Osteocyte (in vitro differentiated cells): ENCODE measurements around the gene PPP3CA. TPM values are rescaled to one million over a fixed set of nuclear protein-coding genes. Genes with fewer than 3 reads are reported as not detected.
"Not testable (repeated sequence)": the region's sequence is repeated elsewhere in the genome, so short reads cannot be mapped to it uniquely, and the experiment has no call there.

ENCODE experiments used
- DNase-seq: peaks from one replicate; pipeline ENCODE4 v3.0.0; 2021; ENCODE audit warnings: mixed read lengths; ENCODE audit not compliant: unreplicated experiment; ENCODE audit errors: extremely low spot score
- H3K27ac Mint-ChIP-seq: one replicate; pipeline ENCODE4 v1.8.0; 2021; ENCODE audit warnings: mild to moderate bottlenecking, mixed read lengths; ENCODE audit not compliant: unreplicated experiment
- H3K27me3 Mint-ChIP-seq: one replicate; pipeline ENCODE4 v1.8.0; 2021; ENCODE audit warnings: mixed read lengths; ENCODE audit not compliant: unreplicated experiment
- H3K36me3 Mint-ChIP-seq: one replicate; pipeline ENCODE4 v1.8.0; 2021; ENCODE audit warnings: mixed read lengths; ENCODE audit not compliant: unreplicated experiment
- H3K4me1 Mint-ChIP-seq: one replicate; pipeline ENCODE4 v1.8.0; 2021; ENCODE audit warnings: mixed read lengths; ENCODE audit not compliant: unreplicated experiment
- H3K4me3 Mint-ChIP-seq: one replicate; pipeline ENCODE4 v1.8.0; 2021; ENCODE audit warnings: mild to moderate bottlenecking, moderate library complexity, mixed read lengths; ENCODE audit not compliant: unreplicated experiment
- H3K9me3 Mint-ChIP-seq: one replicate; pipeline ENCODE4 v1.8.0; 2021; ENCODE audit warnings: mixed read lengths; ENCODE audit not compliant: unreplicated experiment
- total RNA-seq: library from RNA; stranded (reverse); gene quantifications from 2 replicates; pipeline ENCODE4 v1.2.1, GENCODE V29; 2021
- TF ChIP-seq, protein P1 (sequence below): fragments of 200-600 bp; sonication (generic); IDR thresholded peaks from 2 replicates; pipeline ENCODE4 v1.5.0; 2021; ENCODE audit warnings: antibody characterized with exemption, mild to moderate bottlenecking, moderate library complexity

Gene PPP3CA
- total RNA-seq, 1 donor from 2014 or later, result 40.5 TPM

DNA sequence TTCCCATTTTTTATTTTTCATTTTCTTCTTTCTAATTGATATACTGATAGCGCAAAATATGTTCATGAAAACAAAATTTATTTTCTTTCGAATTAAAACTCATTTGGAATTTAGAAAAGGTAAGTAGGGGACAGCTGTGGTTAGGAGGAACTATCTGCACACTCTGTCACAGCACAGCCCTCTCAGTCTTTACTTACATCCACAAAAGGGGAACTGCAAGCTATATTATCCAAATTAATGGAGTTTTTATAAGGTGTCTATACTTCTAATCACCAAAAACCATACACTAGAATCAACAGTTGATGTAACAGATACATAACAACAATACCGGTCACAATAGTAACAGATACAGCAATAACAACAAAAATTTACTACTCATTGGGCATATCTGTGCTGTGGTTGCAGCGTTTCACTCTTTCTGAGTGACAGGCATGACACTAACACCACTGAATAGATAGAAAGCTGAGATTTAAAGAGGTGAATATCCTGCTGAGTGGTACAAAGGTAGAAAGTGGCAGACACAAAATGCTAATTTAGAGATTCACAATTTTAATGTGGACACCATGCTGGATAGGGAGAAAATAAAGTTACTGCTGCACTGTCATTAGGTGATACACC is 160.7 kb downstream of the PPP3CA start:
- TF ChIP-seq, protein P1, sequence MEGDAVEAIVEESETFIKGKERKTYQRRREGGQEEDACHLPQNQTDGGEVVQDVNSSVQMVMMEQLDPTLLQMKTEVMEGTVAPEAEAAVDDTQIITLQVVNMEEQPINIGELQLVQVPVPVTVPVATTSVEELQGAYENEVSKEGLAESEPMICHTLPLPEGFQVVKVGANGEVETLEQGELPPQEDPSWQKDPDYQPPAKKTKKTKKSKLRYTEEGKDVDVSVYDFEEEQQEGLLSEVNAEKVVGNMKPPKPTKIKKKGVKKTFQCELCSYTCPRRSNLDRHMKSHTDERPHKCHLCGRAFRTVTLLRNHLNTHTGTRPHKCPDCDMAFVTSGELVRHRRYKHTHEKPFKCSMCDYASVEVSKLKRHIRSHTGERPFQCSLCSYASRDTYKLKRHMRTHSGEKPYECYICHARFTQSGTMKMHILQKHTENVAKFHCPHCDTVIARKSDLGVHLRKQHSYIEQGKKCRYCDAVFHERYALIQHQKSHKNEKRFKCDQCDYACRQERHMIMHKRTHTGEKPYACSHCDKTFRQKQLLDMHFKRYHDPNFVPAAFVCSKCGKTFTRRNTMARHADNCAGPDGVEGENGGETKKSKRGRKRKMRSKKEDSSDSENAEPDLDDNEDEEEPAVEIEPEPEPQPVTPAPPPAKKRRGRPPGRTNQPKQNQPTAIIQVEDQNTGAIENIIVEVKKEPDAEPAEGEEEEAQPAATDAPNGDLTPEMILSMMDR, result no peak
- H3K27me3 Mint-ChIP-seq, result no peaks in the 10 kb centered on the region
- H3K36me3 Mint-ChIP-seq, result peaks cover 16% of the 10 kb centered on the region
- no peak overlapping the region for H3K27ac Mint-ChIP-seq
- H3K4me1 Mint-ChIP-seq, result peaks cover 14% of the 10 kb centered on the region
- no peak for DNase-seq
- no peak overlapping the region for H3K4me3 Mint-ChIP-seq
- H3K9me3 Mint-ChIP-seq, result peaks cover 9% of the 10 kb centered on the region

DNA sequence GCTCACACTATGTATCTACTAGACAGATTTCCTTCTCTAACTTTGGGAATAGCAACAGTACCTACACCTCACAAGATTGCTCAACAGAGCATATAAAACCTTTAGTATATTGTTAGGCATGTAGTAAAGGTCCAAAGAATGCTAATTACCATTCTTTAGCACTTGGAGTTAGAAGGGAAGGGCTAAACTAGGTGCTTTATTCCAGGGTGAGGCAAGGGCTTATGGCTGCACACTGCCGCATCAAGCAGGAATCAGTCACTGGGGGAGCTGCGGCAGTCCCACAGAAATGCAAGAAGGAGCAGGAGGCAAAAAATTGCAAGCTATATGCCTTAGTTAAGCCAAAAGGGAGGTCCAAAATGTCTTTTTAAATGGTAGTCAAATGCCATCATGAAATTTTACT is 162.7 kb downstream of the PPP3CA start:
- no peak overlapping the region for H3K27ac Mint-ChIP-seq
- no peak overlapping the region for H3K4me3 Mint-ChIP-seq
- no peak for DNase-seq
- no peaks in the 10 kb centered on the region for H3K27me3 Mint-ChIP-seq
- TF ChIP-seq, protein P1, result no peak
- peaks cover 14% of the 10 kb centered on the region for H3K36me3 Mint-ChIP-seq
- H3K9me3 Mint-ChIP-seq, result peaks cover 9% of the 10 kb centered on the region
- peaks cover 6% of the 10 kb centered on the region for H3K4me1 Mint-ChIP-seq

DNA sequence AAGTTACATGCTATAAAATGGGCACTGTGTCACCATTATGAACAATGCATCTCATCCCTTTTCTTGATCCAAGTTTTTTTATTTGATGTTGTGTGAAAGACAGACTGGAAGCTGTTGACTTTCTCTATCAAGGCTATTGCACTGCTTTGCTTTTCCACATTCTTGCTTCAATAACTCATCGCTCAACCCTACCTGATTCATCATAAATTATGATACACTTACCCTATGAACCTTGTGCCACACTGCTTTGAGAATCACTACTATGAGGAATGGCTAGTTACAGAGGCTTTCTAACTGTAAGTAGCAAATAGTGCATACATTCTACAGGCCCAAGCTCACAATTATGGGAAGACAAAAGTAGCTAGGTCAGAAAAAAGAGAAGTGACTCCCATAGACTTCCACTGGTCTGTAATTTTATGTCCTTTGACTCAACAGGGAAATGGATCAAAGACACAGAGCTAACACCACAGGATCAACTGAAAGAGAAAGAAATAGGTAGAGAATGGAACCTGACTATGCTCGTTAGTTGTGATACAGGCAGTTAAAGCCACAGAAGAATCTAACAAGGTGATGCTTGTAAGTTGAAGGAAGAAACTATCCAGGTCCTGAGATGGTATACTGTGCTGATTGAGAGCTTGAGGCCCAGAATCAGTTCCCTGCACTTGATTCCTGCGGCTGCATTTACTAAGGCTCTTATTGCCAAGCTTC is 163.5 kb downstream of the PPP3CA start:
- H3K4me3 Mint-ChIP-seq, result no peak overlapping the region
- no peaks in the 10 kb centered on the region for H3K27me3 Mint-ChIP-seq
- no peak overlapping the region for H3K27ac Mint-ChIP-seq
- TF ChIP-seq, protein P1, result no peak
- no peak for DNase-seq
- peaks cover 6% of the 10 kb centered on the region for H3K4me1 Mint-ChIP-seq
- peaks cover 14% of the 10 kb centered on the region for H3K36me3 Mint-ChIP-seq
- H3K9me3 Mint-ChIP-seq, result peaks cover 9% of the 10 kb centered on the region

DNA sequence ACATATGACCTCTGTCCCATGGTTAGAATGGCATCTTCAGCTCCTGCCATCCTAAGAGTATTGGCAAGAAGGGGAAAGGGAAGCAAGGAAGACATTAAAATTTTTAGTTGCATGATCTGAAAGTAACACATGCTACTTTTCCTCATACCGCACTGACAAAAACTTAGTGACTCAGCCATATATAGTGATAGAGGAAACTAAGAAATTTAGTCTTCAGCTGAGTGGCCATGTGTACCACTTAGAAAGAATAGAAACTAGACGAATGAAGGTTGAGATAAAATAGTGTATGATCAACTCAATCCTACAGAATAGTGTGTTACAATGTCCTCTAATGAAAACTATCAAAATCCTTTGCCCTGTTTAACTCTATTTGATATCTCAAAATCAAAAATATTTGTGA is 164.1 kb downstream of the PPP3CA start:
- peaks cover 6% of the 10 kb centered on the region for H3K4me1 Mint-ChIP-seq
- no peak for DNase-seq
- H3K9me3 Mint-ChIP-seq, result peaks cover 9% of the 10 kb centered on the region
- TF ChIP-seq, protein P1, result no peak
- H3K4me3 Mint-ChIP-seq, result no peak overlapping the region
- H3K27me3 Mint-ChIP-seq, result no peaks in the 10 kb centered on the region
- no peak overlapping the region for H3K27ac Mint-ChIP-seq
- H3K36me3 Mint-ChIP-seq, result peaks cover 14% of the 10 kb centered on the region

DNA sequence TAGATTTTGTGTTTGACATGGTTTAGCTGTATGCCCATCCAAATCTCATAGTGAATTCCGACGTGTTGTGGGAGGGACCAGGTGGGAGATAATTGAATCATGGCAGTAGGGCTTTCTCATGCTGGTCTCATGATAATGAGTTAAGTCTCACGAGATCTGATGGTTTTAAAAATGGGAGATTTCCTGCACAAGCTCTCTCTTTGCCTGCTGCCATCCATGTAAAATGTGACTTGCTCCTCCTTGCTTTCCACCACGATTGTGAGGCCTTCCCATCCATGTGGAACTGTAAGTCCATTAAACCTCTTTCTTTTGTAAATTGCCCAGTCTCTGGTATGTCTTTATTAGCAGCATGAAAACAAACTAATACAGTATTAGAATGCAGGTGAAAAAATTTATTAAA is 164.6 kb downstream of the PPP3CA start:
- not testable (repeated sequence) for DNase-seq, H3K9me3 Mint-ChIP-seq, H3K4me3 Mint-ChIP-seq, H3K27ac Mint-ChIP-seq, H3K27me3 Mint-ChIP-seq, H3K4me1 Mint-ChIP-seq
- H3K36me3 Mint-ChIP-seq, result peaks cover 14% of the 10 kb centered on the region
